GM21717 (cell line): ENCODE data around the gene EMC9.
"Not testable (repeated sequence)": the region's sequence is repeated elsewhere in the genome, so short reads cannot be mapped to it uniquely, and the experiment has no call there.

Experiments
- ATAC-seq: cut with Tn5 transposase; IDR thresholded peaks from one replicate; pipeline ENCODE4 v1.9.1; 2021; ENCODE audit warnings: mild to moderate bottlenecking, moderate library complexity; ENCODE audit not compliant: unreplicated experiment

The EMC9 gene

DNA sequence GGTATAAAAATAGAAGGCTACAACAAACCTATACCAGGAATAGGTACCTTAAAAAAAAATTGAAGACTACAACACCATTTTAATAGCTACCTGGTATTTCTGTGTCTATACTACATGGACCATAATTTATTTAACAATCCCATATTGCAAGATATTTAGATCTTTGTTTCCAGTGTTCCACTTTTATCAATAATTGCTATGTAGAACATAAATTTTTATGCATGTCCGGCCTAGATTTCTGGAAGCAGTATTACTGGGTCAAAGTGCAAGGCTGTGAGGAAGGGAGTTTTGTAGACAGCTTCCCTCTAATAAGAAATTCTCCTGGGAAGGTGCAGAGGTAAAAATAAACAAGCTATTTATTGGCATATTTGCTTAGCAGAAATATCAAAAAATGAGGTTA, 30.9 kb downstream of the EMC9 start:
- ATAC-seq: no peak

DNA sequence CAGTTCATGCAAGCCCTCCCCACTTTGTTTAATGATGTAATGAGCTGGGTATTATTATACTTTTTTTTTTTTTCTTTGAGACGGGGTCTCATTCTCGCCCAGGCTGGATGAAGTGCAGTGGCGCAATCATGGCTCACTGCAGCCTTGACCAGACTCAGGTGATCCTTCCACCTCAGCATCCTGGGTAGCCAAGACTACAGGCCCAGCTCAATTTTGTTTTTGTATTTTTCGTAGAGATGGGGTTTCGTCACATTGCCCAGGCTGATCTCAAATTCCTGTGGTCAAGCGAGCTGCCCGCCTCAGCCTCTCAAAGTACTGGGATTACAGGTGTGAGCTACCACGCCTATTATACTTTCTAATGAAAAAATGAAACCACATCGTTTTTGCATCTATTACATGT, 31.3 kb downstream of the EMC9 start:
- no peak for ATAC-seq

DNA sequence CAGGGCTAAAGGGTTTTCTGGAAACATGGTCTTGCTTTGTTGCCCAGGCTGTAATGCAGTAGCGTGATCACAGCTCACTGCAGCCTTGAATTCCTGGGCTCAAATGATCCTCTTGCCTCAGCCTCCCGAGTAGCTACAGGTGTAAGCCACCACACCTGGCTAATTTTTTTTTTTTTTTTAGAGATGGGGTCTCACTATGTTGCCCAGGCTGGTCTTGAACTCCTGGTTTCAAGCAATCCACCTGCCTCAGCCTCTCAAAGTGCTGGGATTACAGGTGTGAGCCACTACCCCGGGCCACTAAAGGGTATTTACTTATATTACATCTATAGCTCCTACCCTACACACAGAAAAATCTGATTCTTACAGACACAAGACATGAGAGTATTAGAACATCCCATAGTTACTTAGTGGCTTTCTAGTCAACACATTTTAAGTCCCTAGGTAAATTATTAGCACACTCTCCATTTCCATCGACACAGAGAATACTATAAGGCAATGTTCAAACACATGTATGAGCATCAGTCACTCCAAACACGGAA, 33.0 kb downstream of the EMC9 start:
- no peak for ATAC-seq

DNA sequence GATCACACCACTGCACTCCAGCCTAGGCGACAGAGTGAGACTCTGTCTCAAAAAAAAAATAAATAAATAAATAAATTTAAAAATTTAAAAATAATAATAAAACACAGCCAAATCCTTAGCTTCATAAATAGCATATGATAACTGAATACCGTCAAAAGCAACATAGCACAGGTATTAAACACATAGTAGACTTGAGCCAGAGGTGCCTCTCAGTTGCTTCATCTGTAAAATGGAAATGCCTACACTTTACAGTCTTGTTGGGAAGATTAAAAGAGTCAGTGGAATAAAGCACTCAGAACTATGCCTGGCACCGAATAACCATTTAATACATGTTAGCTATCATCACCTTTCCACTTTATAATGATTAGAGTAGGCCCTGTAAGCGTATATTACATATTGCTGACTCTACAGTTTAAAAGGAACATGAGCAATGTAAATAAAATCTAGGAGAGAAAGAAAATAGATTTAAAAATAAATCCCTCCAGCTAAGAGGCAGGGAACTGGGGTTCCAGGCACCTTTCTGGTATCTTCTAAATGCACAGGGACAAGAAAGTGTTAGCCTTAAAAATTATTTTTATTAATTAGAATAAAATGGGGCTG, 34.6 kb downstream of the EMC9 start:
- ATAC-seq: no peak

DNA sequence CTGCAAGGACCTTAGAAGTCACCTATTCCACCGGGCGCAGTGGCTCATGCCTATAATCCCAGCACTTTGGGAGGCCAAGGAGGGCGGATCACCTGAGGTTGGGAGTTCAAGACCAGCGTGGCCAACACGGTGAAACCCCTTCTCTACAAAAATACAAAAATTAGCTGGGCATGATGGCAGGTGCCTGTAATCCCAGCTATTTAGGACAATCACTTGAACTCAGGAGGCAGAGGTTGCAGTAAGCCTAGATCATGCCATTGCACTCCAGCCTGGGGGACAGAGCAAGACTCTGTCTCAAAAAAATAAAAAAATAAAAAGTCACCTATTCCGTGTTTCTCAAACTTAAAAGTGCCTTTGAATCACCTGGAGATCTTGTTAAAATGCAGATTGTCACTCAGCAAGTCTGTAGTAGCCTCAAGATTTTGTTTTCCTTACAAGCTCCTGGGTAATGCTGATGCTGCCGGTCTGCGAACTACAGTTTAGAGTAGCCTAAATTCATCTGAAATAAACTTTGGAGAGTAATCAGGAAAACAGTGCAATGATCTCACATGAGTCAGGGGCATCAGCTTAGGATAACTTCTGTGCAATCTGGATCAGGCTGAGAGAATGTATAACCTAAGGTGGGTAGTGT, 35.7 kb downstream of the EMC9 start:
- not testable (repeated sequence) for ATAC-seq

DNA sequence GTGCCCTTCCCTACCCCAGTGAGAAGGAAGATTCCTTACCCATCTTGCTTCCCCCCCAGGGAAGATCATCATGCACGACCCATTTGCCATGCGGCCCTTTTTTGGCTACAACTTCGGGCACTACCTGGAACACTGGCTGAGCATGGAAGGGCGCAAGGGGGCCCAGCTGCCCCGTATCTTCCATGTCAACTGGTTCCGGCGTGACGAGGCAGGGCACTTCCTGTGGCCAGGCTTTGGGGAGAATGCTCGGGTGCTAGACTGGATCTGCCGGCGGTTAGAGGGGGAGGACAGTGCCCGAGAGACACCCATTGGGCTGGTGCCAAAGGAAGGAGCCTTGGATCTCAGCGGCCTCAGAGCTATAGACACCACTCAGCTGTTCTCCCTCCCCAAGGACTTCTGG, 37.9 kb downstream of the EMC9 start:
- no peak for ATAC-seq

DNA sequence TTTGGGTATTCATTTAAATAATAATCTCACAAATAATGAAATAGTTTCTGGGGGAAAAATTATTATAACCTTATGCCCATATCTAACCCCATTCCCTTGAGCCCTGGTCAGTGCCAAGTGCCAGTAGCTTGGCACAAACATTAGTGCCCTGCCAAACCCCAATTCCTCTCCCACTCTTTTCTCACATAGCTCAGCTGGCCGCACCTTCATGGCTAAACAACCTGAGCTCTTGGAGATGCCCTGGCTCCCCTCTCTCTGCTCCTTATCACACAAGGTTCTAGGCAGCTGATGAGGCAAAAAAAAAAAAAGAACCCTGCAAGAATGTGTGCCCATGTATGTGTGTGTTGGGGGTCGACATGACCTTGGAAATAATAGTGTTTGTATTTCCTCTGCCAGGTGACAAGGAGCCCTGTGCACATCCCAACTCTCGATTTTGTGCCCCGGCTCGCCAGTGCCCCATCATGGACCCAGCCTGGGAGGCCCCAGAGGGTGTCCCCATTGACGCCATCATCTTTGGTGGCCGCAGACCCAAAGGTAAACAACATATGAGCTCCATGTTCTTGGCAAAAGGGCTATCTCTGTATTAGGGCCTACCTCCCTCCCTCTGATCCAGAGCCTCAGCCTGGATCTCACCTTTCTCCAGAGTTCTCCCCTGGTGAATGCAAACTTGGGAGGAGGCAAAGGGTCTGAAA, 38.9 kb downstream of the EMC9 start:
- no peak for ATAC-seq

DNA sequence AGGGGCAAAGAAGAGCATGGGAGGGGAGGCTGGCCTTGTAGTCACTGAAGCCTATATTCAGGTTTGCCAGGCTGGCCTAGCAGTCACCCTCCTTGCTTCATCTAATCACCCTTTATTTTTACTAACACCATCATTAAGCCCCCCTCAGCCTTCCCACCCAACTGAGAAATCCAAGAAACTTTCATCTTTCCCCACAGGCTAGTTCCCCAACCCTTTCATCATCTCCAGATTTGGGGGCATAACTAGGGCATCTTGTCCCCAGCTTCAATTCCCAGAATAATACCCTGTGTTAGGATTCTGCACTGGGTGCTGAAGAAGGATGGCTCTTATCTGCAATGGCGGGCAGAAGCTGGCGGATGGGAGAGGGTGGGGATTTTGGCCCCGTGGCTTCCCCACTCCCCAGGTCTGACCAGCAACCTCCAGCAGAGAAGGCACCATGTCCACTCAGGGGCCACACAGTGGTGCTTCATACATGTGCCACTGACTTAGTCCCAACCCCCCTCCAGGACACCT, 40.4 kb downstream of the EMC9 start:
- no peak for ATAC-seq

DNA sequence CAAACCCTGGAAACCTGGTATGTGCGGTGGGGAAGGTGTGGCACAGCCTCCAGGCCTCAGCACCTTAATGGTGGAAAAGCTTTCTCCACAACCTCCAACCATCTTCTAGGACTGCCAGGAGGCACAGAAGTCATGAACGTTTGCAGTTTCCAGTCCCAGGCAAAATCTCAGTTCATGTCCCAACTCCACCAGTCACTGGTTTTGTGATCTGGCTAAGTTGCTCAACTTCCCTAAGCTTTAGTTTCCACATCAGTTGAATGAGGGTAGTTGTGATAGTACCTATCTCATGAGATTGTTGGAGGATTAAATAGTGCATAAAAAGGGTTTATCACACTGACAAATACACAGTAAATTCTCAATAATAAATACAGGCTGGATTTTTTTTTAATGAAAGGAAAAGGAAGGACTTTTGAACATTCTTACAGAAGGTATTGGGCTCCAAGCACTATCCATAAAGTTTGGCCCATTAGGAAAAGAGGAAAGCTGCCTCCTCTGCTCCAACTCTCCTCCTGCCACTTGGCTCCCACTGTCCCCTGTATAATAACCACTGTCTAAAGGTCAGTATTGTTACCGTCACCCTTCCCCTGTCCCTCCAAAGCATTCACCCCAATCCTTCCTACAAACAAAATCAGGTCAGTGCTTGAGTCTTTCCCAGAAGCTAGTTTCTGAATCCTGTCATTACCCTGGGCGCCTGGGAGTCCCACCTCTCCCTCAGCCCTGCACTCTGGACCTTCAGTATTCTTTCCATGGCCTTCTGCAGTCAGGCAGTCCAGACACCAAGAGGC, 41.0 kb downstream of the EMC9 start:
- ATAC-seq: no peak

DNA sequence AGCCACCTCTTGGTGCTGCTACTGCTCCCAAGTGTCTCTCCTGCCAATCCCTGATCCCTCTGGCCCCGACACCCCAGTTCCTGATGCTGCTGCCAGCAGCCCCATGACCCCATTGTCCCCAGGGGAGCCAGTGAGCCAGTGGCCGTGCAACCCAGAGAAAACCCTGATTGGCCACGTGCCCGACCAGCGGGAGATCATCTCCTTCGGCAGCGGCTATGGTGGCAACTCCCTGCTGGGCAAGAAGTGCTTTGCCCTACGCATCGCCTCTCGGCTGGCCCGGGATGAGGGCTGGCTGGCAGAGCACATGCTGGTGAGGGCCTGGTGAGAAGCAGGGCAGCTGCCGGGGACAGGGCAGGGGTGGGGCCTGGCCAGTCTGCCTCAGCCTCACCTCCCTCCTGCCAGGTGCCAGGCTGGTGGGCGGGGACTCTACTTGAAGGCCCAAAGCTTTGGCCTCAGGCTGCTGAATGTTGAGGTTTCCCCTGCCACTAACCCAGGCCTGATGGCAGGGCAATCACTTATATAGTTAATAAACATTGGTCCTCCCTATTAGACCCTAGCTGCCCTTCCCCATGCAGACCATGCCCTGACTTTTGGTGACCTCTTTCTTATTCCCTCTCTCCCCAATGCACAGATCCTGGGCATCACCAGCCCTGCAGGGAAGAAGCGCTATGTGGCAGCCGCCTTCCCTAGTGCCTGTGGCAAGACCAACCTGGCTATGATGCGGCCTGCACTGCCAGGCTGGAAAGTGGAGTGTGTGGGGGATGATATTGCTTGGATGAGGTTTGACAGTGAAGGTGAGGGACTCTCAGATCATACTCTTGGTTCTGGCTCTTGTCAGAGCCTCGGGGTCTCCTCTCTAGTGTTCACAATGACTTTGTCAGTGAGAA, 42.2 kb downstream of the EMC9 start:
- no peak for ATAC-seq

DNA sequence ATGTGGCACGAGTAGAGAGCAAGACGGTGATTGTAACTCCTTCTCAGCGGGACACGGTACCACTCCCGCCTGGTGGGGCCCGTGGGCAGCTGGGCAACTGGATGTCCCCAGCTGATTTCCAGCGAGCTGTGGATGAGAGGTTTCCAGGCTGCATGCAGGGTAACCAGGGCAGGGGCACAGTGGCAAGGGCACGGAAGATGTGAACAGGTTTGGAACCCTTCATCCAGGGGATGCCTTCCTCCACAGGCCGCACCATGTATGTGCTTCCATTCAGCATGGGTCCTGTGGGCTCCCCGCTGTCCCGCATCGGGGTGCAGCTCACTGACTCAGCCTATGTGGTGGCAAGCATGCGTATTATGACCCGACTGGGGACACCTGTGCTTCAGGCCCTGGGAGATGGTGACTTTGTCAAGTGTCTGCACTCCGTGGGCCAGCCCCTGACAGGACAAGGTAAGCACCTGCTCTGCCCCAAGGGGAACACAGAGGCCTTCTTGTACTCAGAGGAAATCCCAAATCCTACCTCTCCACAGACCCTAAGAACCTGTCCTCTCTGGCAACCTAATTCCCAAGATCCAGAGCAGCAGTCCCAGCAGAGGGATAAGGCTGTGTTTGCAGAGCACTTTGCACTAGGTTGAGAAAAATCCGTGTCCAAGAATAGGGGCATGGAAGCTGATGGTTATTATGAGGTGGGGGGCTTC, 43.0 kb downstream of the EMC9 start:
- no peak for ATAC-seq

DNA sequence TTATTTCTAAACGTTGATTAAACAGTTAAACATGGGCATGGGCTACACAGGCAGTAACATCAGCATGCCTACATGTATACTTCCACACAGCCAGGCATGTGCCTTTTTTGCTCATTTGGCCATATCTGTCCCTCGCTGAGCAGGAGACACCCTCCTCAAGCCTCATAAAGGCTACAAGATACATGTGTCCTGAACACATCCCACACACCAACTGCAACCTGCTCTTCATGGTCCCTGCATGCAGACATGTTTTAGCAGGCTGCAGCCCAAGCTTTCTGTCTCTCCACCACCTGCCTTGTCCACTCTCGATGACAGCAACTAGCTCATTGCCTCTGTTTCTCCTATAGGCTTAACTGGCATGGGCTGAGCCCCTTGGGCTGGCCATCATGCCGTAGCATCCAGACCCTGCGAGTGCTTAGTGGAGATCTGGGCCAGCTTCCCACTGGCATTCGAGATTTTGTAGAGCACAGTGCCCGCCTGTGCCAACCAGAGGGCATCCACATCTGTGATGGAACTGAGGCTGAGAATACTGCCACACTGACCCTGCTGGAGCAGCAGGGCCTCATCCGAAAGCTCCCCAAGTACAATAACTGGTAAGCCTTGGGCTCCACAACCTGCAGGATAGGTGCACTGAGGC, 44.7 kb downstream of the EMC9 start:
- no peak for ATAC-seq

DNA sequence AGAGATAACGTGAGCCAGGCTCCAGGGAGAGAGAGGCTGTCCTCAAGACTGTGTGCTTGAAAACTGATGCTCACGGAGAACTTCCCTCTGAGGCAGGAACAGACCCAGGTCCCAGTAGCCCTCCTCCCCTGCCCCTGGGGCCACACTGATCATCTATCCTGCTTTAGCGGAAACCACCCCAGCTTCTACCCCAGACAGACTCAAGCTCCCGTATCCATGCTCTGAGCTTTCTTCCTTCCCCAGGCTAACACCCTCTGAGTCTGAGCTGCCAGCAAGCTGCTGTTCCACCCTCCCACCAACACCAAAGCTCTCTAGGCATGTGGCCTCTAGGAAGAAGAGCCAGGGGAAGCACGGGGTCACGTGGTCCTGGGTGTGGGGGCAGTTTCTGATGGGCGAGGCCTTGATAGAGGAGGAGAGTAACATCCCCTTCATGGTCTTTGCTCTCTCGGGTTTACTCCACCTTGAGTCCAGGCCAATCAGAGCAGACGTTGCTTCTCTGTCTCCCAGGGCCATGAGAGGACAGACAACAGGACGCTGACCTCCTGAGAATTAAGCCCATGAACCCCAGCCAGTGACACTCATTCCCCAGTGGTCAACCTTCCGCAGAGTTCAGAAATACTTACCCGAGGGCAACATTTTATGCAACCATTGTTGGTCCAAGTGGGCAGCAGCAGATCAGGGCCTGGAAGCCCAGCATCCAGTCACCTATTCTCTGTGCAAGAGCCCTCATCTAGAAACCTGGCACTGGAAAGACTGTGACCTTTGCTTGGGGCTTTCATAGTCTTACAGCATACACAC, 45.9 kb downstream of the EMC9 start:
- ATAC-seq: peak; percentile 67

DNA sequence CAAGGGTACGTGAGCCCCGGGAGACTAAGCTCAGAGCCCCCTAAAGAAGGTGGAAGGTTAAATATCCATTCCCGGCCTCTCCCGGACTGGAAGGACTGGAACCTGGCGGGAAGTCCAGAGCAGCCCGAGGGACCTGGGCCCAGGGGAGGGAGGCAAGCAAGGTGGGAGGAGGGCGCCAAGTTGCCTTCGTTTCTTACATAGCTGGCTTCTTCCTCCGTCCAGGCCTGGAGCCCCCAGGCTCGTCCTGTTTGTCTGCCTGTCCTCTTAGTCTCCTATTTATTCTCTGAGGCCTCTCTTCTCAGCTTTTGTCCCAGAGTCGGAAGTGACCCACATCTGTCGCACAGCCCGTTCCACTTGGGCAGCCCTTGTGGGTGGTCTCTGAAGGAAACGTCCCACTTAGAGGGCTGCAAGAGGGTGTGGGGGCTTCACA, 46.5 kb downstream of the EMC9 start:
- no peak for ATAC-seq

DNA sequence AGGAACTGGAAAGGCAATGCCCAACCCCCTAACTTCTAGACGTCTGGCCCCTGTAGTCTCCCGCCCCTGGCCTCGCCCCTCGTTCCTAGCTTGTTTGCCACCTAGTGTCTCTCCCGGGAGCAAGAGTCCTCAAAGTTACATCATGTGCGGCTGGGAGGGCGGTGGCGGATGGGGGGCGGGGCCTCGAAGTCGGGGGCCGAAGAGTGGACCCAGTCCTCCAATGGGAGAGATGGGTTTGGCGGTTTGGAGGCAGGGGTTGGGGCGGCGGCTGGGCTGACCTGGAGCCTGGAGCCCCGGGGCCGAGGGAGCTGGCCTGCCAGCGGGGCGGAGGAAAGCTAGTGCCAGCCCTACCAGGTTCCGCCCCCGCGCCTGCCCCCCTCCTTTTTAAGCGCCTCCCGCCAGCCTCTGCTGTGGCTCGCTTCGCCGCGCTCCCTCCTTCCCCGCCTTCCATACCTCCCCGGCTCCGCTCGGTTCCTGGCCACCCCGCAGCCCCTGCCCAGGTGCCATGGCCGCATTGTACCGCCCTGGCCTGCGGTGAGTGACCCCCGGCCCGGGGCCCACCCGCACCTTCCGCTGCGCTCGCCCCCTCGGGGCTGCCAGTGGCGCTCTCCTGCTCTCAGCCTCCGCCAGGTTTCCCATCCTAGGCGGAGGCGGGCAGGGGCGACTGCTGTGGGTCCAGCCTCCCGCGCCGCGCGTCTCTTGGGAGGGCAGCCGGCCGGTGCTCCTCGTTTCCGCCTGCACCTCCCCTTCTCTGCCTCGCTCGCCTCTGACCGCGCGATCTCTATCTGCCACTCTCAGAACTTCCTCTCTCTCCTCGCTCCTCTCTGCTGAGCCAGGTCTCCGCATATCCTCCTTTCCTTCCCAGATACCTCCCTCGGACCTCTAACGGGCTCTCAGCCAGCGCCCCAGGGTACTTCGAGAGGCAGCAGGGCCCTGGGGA, 47.2 kb downstream of the EMC9 start, which contains the start of gene PCK2:
TSS of gene PCK2 (plus strand) at position 411 of the 940 bp plus-strand sequence. CDS start at position 506, 95 bp downstream.
- peak; percentile 39 for ATAC-seq

DNA sequence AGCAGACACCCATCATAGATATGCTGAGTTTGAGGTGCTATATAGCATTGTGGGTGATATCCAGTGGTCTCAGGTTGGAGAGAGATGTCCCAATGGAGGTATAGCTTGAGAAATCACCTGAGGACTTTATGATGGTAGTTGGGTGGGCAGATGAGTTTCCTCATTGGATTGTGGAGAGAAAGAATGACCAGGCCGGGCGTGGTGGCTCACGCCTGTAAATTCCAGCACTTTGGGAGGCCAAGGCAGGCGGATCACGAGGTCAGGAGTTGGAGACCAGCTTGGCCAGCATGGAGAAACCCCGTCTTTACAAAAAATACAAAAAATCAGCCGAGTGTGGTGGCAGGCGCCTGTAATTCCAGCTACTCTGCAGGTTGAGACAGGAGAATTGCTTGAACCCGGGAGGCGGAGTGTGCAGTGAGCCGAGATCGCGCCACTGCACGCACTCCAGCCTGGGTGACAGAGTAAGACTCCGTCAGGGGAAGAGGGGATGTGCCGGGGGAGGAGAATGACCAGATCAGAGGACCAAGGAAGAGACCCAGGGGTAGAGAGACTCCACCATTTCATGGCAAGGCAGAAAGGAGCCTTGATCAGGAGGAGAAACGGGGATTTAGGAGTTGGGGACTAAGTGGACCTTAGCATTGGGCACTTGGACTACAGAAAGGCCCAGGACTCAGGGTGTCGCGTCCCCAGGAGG, 48.0 kb downstream of the EMC9 start:
- ATAC-seq: no peak
